ENCODE results near the gene OSTC. TPM values are rescaled to one million over a fixed set of nuclear protein-coding genes. Genes with fewer than 3 reads are reported as not detected.

Gene OSTC
- 94.7 and 100 TPM in 2 replicates for total RNA-seq (2014; rRNA removed; shearing (Covaris generic))

DNA sequence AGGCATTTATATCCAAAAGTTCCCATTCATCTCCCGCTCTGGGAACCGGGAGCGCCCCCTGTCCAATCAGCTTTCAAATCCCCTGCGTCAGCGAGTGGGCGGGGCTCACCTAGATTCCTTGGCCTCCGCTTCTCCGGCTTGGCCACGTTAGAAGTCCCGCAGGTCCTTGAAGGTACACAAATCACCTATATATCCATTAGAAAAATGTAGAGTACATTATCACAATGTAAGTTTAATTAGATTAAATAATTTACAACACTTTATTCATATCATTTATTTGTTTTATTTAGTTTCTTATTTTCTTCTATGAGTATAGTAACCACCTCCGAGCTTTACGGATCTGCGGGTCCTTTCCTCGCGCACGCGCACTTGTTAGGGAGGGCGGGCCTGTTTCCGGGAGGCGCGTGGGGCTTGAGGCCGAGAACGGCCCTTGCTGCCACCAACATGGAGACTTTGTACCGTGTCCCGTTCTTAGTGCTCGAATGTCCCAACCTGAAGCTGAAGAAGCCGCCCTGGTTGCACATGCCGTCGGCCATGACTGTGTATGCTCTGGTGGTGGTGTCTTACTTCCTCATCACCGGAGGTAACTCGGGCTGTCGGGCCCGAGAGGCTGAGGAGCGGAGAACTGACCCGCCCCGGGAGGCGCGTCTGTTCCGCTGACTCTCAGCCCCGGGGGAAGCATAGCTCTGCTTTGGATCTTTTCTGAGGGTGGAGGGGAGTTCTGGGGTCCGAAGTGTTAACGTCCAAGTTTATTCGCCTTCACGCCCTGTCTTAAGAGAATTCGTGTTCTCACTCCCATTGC lies at the start of gene OSTC:
OSTC (plus strand) TSS at position 388 of the 802 bp plus-strand sequence; CDS start at position 445, 57 bp downstream.
- peak; percentile 97 for DNase-seq (ENCODE audit: low spot score)
- in situ Hi-C loops (cut with HindIII; ENCODE audit: low sequenced_read_pairs) = no loop called here

DNA sequence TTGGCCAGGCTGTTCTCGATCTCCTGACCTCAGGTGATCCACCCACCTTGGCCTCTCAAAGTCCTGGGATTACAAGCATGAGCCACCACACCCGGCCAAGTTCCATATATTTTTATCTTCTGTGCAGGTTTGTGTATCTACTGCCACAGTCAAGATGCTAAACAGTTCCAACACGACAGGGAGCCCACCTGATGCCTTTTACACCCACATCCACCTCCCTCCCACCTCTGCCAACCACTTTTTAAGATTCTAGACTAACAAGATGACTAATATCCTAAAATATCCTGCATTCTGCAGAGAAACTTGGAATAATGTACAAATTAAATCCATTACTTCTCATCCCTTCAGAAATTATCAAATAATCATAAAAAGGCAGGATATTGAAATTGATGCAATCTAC lies 49.3 kb upstream of the OSTC start:
- in situ Hi-C loops (cut with HindIII; ENCODE audit: low sequenced_read_pairs) = no loop called here
- no peak for DNase-seq (ENCODE audit: low spot score)

DNA sequence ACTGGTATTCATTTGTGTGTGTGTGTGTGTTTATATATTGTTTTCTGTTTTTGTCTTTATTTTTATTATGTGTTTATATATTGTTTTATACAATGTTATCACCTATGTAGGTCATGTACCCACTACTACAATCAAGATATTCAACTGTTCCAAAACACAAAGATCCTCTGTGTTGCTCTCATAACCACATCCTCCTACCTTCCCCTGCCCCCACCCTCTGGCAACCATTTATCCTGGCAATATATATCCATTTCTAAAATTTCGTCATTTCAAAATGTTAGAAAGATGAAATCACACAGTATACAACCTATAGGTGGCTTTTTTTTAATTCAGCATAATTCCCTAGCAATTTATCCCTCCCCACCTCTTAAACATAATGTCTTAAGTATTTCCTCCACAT lies 48.9 kb upstream of the OSTC start:
- in situ Hi-C loops (cut with HindIII; ENCODE audit: low sequenced_read_pairs) = no loop called here

DNA sequence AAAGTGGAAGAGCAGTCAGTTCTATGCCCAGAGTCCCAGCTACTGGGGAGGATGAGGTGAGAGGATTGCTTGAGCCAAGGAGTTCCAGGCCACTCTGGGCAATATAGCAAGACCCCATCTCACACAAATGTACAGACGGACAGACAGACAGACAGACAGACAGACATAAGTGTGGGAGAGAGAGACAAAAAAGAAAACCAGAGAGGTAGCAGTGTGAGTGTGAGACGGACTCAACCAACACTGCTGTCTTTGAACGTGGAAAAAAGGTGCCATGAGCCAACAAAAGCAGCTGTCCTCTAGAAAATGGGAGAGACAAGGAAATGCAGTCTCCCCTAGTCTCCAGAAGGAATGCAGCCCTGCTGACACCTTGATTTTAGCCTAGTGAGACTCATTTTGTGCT lies 48.2 kb upstream of the OSTC start:
- in situ Hi-C loops (cut with HindIII; ENCODE audit: low sequenced_read_pairs) = no loop called here
- DNase-seq (ENCODE audit: low spot score) = no peak

More for the DNA sequence above, 48.9 kb upstream of the OSTC start:
- no peak for DNase-seq (ENCODE audit: low spot score)

DNA sequence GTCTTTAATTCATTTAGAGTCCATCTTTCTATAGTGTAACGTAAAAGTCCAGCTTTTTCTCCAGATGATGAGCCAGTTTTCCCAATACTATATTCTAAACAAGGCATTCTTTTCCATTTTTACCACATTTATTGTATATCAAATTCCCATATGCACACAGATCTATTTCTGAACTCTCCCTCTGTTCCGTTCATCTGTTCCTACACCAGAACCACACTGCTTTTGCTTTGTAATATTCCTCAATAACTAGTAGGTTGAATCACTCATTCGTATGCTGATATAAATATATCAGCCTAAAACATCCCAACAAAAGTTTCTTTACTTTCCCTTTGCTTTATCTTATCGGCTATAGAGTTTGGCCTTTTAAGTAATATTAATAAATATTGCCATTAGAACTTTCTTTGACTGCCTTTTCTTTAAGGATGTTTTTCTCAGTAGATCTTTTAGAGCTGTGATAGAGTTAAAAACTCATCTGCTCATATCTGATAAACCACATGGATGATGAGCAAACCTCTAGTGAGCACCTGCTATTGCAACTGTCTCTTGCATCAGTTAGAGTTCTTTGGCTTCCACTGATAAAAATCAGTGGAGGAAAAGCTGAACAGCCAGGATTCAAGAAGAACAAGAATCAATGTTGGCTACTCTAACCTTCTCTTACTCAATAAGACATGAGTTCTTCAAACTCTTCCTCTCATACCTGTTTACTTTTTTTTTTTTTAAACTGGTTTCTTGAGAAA lies 43.2 kb upstream of the OSTC start:
- no peak for DNase-seq (ENCODE audit: low spot score)
- in situ Hi-C loops (cut with HindIII; ENCODE audit: low sequenced_read_pairs) = no loop called here

DNA sequence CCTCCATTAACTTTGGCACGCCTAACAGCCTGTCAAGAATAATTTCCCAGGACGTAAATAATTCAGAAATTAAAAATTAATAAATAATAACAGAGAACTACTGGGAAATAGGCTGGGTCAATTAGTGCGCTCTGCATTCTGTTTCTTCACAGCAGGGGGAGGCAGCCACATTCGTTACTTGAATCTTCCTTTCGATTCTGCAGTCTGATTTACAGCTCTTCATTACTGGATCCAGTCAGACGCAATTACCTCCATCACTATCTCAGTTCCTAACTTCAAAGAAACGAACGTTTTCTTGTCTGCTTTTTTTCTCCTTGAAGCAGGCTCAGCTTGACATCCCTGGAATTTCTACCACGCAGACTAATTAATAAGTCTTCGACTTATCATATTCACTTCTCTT lies 39.0 kb upstream of the OSTC start:
- in situ Hi-C loops (cut with HindIII; ENCODE audit: low sequenced_read_pairs) = no loop called here
- DNase-seq (ENCODE audit: low spot score) = no peak

DNA sequence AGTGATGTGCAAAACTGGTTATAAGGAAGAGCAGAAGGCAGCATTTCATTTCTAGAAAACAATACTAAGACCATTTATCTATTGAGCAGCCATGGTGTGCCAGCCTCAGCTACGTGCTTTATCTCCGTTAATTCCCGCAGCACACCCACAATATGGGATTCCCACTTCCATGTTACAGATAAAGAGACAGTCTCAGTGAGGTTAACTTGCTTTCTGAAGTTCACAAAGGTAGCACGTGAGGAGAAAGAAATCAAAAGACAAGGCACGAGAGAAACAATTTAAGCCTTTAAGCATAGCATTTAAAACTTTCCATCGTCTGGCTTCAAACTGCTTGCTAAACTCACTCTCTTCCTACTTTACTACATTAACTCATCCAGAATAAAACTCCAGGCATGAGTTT lies 38.0 kb upstream of the OSTC start:
- DNase-seq (ENCODE audit: low spot score) = no peak
- in situ Hi-C loops (cut with HindIII; ENCODE audit: low sequenced_read_pairs) = no loop called here

DNA sequence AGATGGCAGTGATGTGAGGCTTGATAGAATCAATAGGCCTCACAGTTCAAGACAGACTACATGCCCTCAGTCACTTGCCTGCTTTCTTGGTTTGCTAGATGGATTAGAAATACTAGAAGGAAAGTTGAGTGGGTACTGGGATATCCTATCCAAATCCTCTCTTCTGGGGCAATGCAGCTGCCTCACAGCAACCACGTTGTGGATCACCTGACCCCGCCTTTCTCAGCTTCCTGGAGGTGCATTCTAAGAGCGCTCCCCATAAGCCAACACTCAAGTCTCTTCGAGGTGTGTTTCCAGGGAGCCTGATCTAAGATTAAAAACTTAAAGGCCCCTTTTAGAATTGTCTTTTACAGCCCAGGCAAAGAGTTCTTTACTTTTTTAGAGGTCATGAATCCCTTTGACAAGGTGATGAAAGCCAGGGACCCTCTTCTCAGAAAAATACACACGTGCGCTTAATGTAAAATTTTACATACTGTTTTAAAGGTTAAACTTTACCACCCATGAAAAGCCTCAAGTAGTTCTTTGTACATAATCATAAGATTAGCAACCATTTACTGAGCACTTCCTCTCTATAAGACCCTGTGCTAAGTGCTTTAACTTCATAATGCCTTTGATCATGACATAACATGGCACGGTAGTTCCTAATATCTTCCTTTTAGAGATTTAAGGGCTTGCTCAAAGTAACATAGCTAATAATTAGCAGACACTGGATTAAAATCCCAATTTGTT lies 30.9 kb upstream of the OSTC start:
- in situ Hi-C loops (cut with HindIII; ENCODE audit: low sequenced_read_pairs) = no loop called here
- DNase-seq (ENCODE audit: low spot score) = no peak

DNA sequence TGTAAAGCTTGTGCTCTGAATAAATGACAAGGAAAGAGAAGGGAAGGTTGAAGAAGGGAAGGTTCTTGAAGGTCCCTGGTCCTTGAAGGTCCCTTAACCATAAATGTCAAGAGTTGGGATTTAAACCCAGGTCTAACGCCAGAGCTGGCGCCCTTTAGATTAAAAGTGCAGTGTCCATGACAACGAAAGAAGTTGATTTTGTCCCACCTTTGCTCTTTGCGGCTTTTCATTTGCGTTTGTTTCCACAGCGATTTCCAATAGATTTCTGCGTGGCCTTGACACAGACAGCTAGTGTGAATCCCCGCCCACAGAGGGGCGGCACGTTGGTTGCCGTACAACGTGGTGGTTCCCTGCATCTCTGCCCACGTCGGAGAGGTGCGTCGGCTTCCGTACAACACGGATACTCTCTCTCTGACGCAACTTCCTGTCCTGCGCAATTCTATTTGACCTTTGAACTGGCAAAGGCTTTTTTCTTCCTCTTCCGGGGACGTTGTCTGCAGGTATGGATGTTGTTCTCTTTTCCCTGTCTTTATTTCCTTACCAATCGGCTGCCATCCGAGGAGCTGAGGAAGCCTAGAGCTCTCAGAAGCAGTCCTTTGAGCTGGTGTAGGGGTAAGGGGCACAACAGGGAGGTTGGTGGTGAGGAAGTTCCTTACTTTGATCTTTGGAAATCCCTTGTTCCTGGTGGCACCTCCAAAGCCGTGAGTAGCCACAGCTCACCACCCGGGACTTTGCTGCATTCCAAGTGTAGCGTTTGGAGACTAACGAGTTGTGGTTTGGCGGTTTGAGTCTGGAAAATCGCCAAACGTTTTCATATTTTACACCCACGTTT lies 30.1 kb upstream of the OSTC start, which contains the start of gene RPL34:
RPL34 (plus strand) TSS at position 476 of the 832 bp plus-strand sequence. CDS start 1,384 bp downstream, outside the sequence.
- DNase-seq (ENCODE audit: low spot score) = peak; percentile 99
- in situ Hi-C loops (cut with HindIII; ENCODE audit: low sequenced_read_pairs) = no loop called here

DNA sequence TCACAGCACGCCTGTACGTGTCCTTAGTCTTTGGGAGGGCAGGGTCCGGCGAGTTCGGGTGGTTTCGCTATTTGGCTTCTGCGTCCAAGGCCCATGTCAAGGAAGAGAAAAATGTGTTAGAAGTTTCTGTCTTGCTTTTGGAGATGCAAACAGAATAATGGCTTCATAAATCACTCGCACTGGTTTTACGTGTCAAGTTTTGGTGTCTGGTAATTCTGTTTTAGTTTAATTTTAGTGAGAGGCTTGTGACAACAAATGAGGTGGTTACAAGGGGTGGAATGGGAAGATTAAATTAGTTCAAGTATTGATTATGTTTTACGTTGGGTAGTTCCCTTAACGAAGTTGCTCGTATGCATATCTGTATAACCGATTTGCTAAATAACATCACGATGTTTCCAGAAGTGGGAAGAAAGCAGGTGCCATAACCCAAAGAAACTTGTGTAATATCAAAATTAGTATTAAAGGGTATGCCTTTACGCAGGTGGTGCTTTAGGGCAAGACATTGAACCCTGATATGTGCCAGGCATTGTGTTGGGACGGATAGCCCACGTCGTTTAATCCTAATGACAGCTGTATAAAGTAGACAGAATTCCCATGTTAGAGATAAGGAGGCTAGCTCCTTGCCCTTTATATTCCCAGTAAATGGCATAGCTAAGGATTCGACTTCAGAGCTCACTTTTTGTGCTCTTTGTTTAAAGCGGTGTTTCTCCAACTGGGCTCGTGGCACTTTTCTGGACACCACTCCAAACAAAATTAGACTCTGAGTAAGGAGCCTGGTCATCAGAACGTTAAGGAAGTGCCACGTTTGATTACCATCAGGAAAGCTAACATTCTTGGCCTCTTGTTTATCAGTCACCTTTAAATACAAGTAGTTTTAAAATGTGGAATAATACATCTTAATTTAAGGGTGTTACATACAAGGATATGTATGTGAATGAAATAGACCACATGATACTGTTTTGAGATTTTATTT lies 29.2 kb upstream of the OSTC start:
- DNase-seq (ENCODE audit: low spot score) = no peak
- in situ Hi-C loops (cut with HindIII; ENCODE audit: low sequenced_read_pairs) = no loop called here

DNA sequence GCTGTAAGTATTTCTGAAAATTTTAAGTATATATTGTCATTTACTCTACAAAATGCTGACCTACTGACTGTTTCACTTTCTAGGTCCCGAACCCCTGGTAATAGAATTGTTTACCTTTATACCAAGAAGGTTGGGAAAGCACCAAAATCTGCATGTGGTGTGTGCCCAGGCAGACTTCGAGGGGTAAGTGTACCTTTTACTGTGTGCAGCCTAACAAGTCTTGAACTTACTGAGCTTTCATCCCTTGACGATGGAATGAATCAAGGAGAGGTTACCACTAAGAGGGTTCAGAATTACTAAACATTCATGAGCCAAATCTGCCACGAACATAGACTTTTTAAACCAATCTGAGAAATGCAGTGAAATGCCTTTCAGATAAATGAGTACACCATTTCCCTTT lies 28.4 kb upstream of the OSTC start:
- no peak for DNase-seq (ENCODE audit: low spot score)
- in situ Hi-C loops (cut with HindIII; ENCODE audit: low sequenced_read_pairs) = no loop called here

DNA sequence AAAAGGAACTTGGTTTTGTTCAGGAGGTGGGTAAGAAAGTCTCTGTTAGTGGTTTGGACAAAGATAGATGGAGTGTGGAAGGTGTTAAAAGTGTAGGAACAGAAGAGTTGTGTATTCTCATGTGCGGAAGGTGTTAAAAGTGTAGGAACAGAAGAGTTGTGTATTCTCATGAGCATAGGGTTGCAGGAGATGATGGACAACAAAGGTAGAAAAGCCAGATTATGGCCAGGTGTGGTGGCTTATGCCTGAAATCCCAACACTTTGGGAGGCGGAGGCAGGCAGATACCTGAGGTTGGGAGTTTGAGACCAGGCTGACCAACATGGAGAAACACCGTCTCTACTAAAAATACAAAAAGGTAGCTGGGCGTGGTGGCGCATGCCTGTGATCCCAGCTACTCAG lies 27.6 kb upstream of the OSTC start:
- in situ Hi-C loops (cut with HindIII; ENCODE audit: low sequenced_read_pairs) = no loop called here
- DNase-seq (ENCODE audit: low spot score) = no peak

DNA sequence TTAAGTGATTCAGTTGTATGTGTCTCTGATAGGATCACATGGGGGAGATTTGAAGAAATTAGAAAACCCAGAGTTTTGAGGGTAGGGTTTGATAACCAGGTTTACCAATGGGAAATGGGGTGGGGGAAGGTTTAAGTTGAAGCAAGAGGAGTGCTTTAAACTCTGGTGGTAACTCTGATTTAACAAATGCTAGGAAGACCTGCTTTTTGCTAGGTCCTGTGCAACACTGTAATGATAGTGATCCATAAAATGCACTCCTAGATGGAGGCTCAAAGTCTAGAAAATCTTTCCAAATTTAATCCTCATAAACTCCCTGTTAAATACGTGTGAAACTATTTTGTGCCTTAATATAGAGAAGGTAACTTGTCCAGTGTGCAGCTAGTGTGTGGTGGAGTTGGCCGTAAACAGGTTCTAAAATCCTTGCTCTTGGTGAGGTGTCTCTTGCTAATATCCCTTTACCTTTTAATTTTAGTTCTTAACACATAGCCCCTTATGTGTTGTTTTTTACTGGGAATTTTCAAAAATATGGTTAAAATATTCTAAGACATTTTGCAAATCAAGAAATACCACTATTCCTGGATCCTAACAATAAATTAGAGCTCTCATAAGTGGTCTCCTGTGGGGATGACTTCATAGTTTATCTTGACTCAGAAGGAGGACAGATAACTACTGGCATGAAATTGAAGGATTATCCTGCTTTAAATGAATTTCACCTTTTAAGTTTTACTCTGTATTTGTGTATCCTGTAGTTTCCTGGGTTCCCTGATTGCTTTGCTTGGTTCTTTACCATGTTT lies 25.9 kb upstream of the OSTC start:
- in situ Hi-C loops (cut with HindIII; ENCODE audit: low sequenced_read_pairs) = no loop called here
- DNase-seq (ENCODE audit: low spot score) = no peak

DNA sequence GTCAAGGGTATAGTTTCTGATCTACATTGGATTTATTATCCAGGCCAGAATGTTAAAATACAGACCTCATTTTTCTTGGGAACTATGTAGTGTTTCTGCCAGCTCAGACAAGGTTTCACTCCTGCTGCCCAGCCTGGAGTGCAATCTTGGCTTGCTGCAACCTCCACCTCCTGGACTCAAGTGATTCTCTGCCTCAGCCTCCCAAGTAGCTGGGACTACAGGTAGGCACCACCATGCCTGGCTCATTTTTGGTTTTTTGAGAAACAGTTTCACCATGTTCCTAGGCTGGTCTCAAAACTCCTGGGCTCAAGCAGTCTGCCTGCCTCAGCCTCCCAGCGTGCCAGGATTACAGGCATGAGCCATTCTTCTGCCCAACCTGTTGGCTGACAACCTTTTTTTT lies 24.3 kb upstream of the OSTC start:
- no peak for DNase-seq (ENCODE audit: low spot score)
- in situ Hi-C loops (cut with HindIII; ENCODE audit: low sequenced_read_pairs) = no loop called here

DNA sequence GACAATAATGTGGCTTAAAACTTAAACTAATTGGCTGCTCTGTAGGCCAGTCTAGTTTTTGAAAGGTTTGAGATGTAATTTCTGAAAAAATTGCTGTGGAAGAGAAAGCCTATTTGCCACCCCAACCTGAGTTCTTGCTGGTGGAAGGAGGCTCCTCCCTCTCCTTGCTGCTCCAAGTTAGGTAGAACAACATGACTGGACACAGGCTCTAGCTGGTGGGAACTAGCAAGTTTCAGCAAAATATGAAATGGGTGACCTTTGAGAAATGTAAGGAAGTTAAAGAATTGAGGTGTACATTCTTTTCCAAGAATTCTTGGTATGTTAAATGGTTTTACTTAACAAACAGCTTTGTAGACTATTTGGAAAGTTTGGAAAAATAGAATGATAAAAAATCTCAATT lies 22.0 kb upstream of the OSTC start:
- no peak for DNase-seq (ENCODE audit: low spot score)
- in situ Hi-C loops (cut with HindIII; ENCODE audit: low sequenced_read_pairs) = no loop called here

DNA sequence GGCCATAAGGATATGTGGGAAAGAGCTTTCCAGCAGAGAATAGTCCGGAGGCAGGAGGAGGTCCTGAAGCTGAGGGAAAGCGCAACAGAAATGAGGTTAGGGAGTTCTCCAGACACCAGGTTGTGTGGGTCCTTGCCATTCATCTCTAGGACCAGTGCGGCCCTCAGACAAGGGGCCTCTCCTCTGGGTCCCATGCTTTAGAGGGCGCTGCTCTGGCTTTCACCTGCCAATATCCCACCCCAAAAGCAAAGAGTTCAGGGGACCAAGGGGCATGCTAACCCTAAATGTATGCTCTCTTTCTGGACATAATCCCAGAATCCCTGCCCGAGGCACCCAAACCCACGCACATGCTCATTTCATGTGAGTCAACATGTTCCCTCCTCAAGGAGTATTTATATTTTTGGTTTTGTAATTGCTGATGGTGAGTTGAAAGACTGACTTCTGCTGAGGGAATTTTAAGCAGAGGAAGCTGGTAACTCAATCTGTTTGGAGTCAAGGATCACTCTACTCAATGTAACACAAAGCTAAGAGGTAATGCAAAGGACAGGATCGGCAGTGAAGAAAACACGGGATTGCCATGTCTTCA lies 15.2 kb upstream of the OSTC start:
- DNase-seq (ENCODE audit: low spot score) = no peak
- in situ Hi-C loops (cut with HindIII; ENCODE audit: low sequenced_read_pairs) = no loop called here

DNA sequence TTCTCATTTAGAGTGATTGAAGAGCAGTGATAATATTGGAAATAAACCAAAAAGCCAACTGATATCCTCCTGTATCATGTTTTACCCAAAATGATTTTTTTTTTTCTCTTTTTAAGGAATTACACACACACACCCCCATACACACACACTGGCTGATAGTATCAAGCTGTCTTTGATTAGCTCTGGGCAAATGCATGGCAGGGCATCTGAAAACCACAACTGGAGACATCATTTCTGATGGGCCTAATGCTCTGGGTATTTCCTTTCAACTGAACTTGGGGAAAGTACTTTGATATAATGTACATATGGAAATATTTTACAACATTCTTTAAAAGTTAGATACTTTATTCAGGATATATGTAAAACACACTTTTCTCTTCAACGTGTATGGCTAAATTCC lies 14.2 kb upstream of the OSTC start:
- DNase-seq (ENCODE audit: low spot score) = no peak
- in situ Hi-C loops (cut with HindIII; ENCODE audit: low sequenced_read_pairs) = no loop called here
